H1 (cell line): ENCODE measurements around the gene CRISPLD2.

Experiments
- BACH1 ChIP-seq: IDR thresholded peaks from 2 replicates; pipeline ENCODE4 v1.6.1; 2012; ENCODE audit warnings: low read length, improper control_type of control experiment
- CBX5 ChIP-seq: fragments of 300-800, 300-1000 bp; sonication (generic); IDR thresholded peaks from 2 replicates; pipeline ENCODE4 v1.7.1; 2016; ENCODE audit warnings: antibody characterized with exemption, low read length, low read depth
- CTCF ChIP-seq, 3 experiments: IDR thresholded peaks; 1 replicate in 2 of 3; 2 replicates in 1 of 3; pipeline versions ENCODE4 v1.5.1 to v1.6.1; 2011; ENCODE audit warnings: low read length in 3 of 3, mild to moderate bottlenecking in 3 of 3, inconsistent platforms in 2 of 3, low read depth in 1 of 3, moderate library complexity in 1 of 3; ENCODE audit not compliant: insufficient read depth in 1 of 3; ENCODE audit errors: control extremely low read depth in 1 of 3
- EP300 ChIP-seq, 2 experiments: IDR thresholded peaks; 1 replicate in 1 of 2; 2 replicates in 1 of 2; pipeline ENCODE4 v1.6.1; 2011 to 2012; ENCODE audit warnings: low read depth in 2 of 2, low read length in 2 of 2, mild to moderate bottlenecking in 2 of 2, borderline replicate concordance in 1 of 2, inconsistent platforms in 1 of 2, moderate library complexity in 1 of 2
- EZH2 ChIP-seq: fragments of 200-600 bp; sonication (generic); IDR thresholded peaks from 2 replicates; pipeline ENCODE4 v1.7.1; 2012; ENCODE audit warnings: low read depth, mild to moderate bottlenecking, moderate library complexity, low read length, inconsistent platforms; ENCODE audit not compliant: severe bottlenecking
- POLR2A ChIP-seq, 2 experiments: IDR thresholded peaks; 1 replicate in 1 of 2; 2 replicates in 1 of 2; pipeline ENCODE4 v1.6.1; 2011; ENCODE audit warnings: low read depth in 2 of 2, low read length in 2 of 2, mild to moderate bottlenecking in 2 of 2; ENCODE audit errors: control extremely low read depth in 1 of 2
- SP2 ChIP-seq: IDR thresholded peaks from 2 replicates; pipeline ENCODE4 v1.6.1; 2012; ENCODE audit warnings: mild to moderate bottlenecking, low read length, inconsistent platforms
- SRF ChIP-seq: IDR thresholded peaks from 2 replicates; pipeline ENCODE4 v1.6.1; 2011; ENCODE audit warnings: mild to moderate bottlenecking, low read depth, low read length, moderate library complexity
- SUZ12 ChIP-seq: fragments of 200-600 bp; sonication (generic); IDR thresholded peaks from 2 replicates; pipeline ENCODE4 v1.6.1; 2012; ENCODE audit warnings: mild to moderate bottlenecking, inconsistent platforms, low read length, moderate library complexity, mixed read lengths
- TAF1 ChIP-seq: IDR thresholded peaks from 2 replicates; pipeline ENCODE4 v1.6.1; 2011; ENCODE audit warnings: mild to moderate bottlenecking, low read depth, low read length
- TEAD4 ChIP-seq: IDR thresholded peaks from 2 replicates; pipeline ENCODE4 v1.6.1; 2012; ENCODE audit warnings: low read depth, low read length, inconsistent platforms, mixed read lengths
- TF ChIP-seq, protein P1 (sequence below): IDR thresholded peaks from 2 replicates; pipeline ENCODE4 v1.6.1; 2011; ENCODE audit warnings: low read length, improper control_type of control experiment
- TF ChIP-seq, protein P2 (sequence below): IDR thresholded peaks from 2 replicates; pipeline ENCODE4 v1.6.1; 2012; ENCODE audit warnings: inconsistent platforms

DNA sequence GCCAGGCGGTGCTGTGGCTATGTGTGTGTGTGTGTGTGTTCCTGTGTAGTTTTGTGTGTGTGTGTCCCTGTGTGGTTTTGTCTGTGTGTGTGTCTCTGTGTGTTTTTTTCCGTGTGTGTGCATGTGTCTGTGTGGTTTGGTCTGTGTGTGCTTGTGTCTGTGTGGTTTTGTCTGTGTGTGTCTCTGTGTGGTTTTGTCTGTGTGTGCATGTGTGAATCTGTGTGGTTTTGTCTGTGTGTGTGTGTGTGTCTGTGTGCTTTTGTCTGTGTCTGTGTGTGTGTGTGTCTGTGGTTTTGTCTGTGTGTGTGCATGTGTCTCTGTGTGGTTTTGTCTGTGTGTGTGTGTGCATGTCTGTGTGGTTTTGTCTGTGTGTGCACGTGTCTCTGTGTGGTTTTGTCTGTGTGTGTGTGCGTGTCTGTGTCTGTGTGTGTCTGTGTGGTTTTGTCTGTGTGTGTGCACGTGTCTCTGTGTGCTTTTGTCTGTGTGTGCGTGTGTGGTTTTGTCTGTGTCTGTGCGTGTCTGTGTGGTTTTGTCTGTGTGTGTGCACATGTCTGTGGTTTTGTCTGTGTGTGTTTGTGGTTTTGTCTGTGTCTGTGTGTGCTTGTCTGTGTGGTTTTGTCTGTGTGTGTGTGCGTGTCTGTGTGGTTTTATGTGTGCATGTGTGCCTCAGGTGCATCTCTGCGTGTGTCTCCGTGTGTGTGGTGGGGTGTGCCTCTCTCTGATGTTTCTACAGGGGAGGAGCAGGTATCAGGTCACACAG, 129.2 kb downstream of the CRISPLD2 start:
- TF ChIP-seq TAF1 (no peak), CTCF (IDR thresholded peaks at IDR 0.05; ENCODE audit: control extremely low read depth in 1 of 3, insufficient read depth in 1 of 3, low read depth in 1 of 3, low read length in 3 of 3) (no peak), EP300 (IDR thresholded peaks at IDR 0.05; ENCODE audit: borderline replicate concordance in 1 of 2, low read depth in 2 of 2, low read length in 2 of 2) (no peak), SRF (no peak), SP2 (no peak), CBX5 (no peak), BACH1 (no peak), EZH2 (no peak), TEAD4 (no peak), SUZ12 (no peak), POLR2A (IDR thresholded peaks at IDR 0.05; ENCODE audit: control extremely low read depth in 1 of 2, low read depth in 2 of 2, low read length in 2 of 2) (no peak)
- TF ChIP-seq, protein P1, sequence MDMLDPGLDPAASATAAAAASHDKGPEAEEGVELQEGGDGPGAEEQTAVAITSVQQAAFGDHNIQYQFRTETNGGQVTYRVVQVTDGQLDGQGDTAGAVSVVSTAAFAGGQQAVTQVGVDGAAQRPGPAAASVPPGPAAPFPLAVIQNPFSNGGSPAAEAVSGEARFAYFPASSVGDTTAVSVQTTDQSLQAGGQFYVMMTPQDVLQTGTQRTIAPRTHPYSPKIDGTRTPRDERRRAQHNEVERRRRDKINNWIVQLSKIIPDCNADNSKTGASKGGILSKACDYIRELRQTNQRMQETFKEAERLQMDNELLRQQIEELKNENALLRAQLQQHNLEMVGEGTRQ, result no peak
- TF ChIP-seq, protein P2, sequence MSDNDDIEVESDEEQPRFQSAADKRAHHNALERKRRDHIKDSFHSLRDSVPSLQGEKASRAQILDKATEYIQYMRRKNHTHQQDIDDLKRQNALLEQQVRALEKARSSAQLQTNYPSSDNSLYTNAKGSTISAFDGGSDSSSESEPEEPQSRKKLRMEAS, result no peak
